H1 (cell line): ENCODE measurements around the gene EIF1AX. TPM values are rescaled to one million over a fixed set of nuclear protein-coding genes. Genes with fewer than 3 reads are reported as not detected.
A peak's percentile ranks its signal among the peaks of the same experiment; 100 is the strongest.

Experiments
- CTCF ChIA-PET: fragments of 300-600 bp; sonication (Branson Sonifier 250); formaldehyde crosslinking; loops from one replicate; lab custom pipeline; 2021; ENCODE audit not compliant: partially characterized antibody; lab: Charles Lee
- POLR2A ChIA-PET: fragments of 300-600 bp; sonication (Branson Sonifier 250); formaldehyde crosslinking; loops from one replicate; lab custom pipeline; 2021; ENCODE audit warnings: inconsistent platforms; ENCODE audit not compliant: partially characterized antibody; lab: Charles Lee
- DNase-seq, 2 experiments: peaks; one replicate each; pipeline versions ENCODE4 v3.0.0 to v3.0.0-alpha.2; 2010 to 2022; ENCODE audit warnings: low spot score in 2 of 2, low read depth in 1 of 2, mixed read lengths in 1 of 2
- FAIRE-seq: peaks from 2 replicates; lab custom pipeline; 2011; peaks lifted over from hg19 to GRCh38; lab: Jason Lieb, UNC
- H2AFZ ChIP-seq: 2 replicates; pipeline ENCODE4 v1.8.1; 2012; ENCODE audit warnings: low read length, inconsistent platforms
- H2AK5ac ChIP-seq: 2 replicates; pipeline ENCODE4 v1.6.1; 2013; ENCODE audit warnings: low read depth, low read length
- H2BK120ac ChIP-seq: replicated peaks from 2 replicates; pipeline ENCODE3; 2013; ENCODE audit warnings: low read depth, low read length, inconsistent platforms
- H2BK12ac ChIP-seq: 2 replicates; pipeline ENCODE4 v1.6.1; 2013; ENCODE audit warnings: low read depth, low read length
- H2BK15ac ChIP-seq: 2 replicates; pipeline ENCODE4 v1.6.1; 2013; ENCODE audit warnings: low read length
- H2BK20ac ChIP-seq: 2 replicates; pipeline ENCODE4 v1.6.1; 2013; ENCODE audit warnings: low read length
- H2BK5ac ChIP-seq: 2 replicates; pipeline ENCODE4 v1.6.1; 2013; ENCODE audit warnings: low read depth, low read length
- H3K14ac ChIP-seq: 2 replicates; pipeline ENCODE4 v1.6.1; 2013; ENCODE audit warnings: inconsistent platforms; ENCODE audit not compliant: insufficient read length
- H3K18ac ChIP-seq: 2 replicates; pipeline ENCODE4 v1.6.1; 2013; ENCODE audit warnings: low read length; ENCODE audit errors: extremely low read depth
- H3K23ac ChIP-seq: 2 replicates; pipeline ENCODE4 v1.6.1; 2013; ENCODE audit warnings: inconsistent platforms; ENCODE audit not compliant: insufficient read length
- H3K23me2 ChIP-seq: 2 replicates; pipeline ENCODE4 v1.6.1; 2013; ENCODE audit warnings: low read depth, low read length
- H3K27ac ChIP-seq: 2 replicates; pipeline ENCODE4 v1.6.1; 2011; ENCODE audit warnings: low read depth, low read length, inconsistent platforms
- H3K27me3 ChIP-seq, 4 experiments: replicated peaks in 1 of 4; 1 replicate in 1 of 4; 2 replicates in 3 of 4; pipeline versions ENCODE4 v1.6.1 to v1.8.1; 2011 to 2013; ENCODE audit warnings: low read length in 3 of 4, mild to moderate bottlenecking in 3 of 4, inconsistent platforms in 2 of 4, mixed read lengths in 2 of 4, moderate library complexity in 1 of 4; ENCODE audit not compliant: control insufficient read depth in 3 of 4, insufficient read depth in 3 of 4; ENCODE audit errors: extremely low read depth in 1 of 4
- H3K36me3 ChIP-seq, 4 experiments: 2 replicates each; pipeline versions ENCODE4 v1.6.1 to v1.8.1; 2011 to 2013; ENCODE audit warnings: mild to moderate bottlenecking in 4 of 4, low read length in 3 of 4, moderate library complexity in 2 of 4, control low read depth in 1 of 4, inconsistent platforms in 1 of 4; ENCODE audit not compliant: insufficient read depth in 4 of 4, control insufficient read depth in 2 of 4
- H3K4ac ChIP-seq: replicated peaks from 2 replicates; pipeline ENCODE3; 2013; ENCODE audit warnings: low read length, low read depth, mixed read lengths, inconsistent platforms; ENCODE audit not compliant: insufficient read length
- H3K4me1 ChIP-seq, 4 experiments: replicated peaks in 1 of 4; 1 replicate in 1 of 4; 2 replicates in 3 of 4; pipeline versions ENCODE4 v1.6.1 to v1.8.1; 2011 to 2013; ENCODE audit warnings: low read length in 3 of 4, inconsistent platforms in 2 of 4, mixed read lengths in 1 of 4; ENCODE audit not compliant: insufficient read depth in 4 of 4, control insufficient read depth in 3 of 4
- H3K4me2 ChIP-seq, 2 experiments: 2 replicates each; pipeline versions ENCODE4 v1.6.1 to v1.8.1; 2011 to 2013; ENCODE audit warnings: low read depth in 2 of 2, low read length in 2 of 2, control low read depth in 1 of 2, inconsistent platforms in 1 of 2, mild to moderate bottlenecking in 1 of 2; ENCODE audit not compliant: insufficient read depth in 1 of 2
- H3K4me3 ChIP-seq, 4 experiments: fragments of 200-600, 300-600 bp in 1 of 4; sonication (generic), shearing (Covaris generic), sonication (Bioruptor Twin) in 1 of 4; 2 replicates each; pipeline versions ENCODE4 v1.5.1 to v1.8.1; 2011 to 2016; ENCODE audit warnings: low read length in 4 of 4, low read depth in 3 of 4, control low read depth in 2 of 4, inconsistent platforms in 2 of 4, mild to moderate bottlenecking in 2 of 4, mixed read lengths in 1 of 4, moderate library complexity in 1 of 4; ENCODE audit not compliant: insufficient read depth in 2 of 4; ENCODE audit errors: extremely low read depth in 1 of 4
- H3K56ac ChIP-seq: replicated peaks from 2 replicates; pipeline ENCODE3; 2013; ENCODE audit warnings: low read depth, mild to moderate bottlenecking, mixed read lengths, low read length, inconsistent platforms; ENCODE audit not compliant: insufficient read length
- H3K79me1 ChIP-seq: 2 replicates; pipeline ENCODE4 v1.6.1; 2013; ENCODE audit warnings: low read depth, low read length, control low read depth
- H3K79me2 ChIP-seq, 2 experiments: 2 replicates each; pipeline versions ENCODE4 v1.6.1 to v1.8.1; 2012 to 2013; ENCODE audit warnings: low read length in 2 of 2, mild to moderate bottlenecking in 2 of 2, inconsistent platforms in 1 of 2; ENCODE audit not compliant: insufficient read depth in 2 of 2, control insufficient read depth in 1 of 2
- H3K9ac ChIP-seq, 4 experiments: replicated peaks in 1 of 4; 1 replicate in 1 of 4; 2 replicates in 3 of 4; pipeline versions ENCODE4 v1.6.1 to v1.8.1; 2011 to 2013; ENCODE audit warnings: low read depth in 3 of 4, low read length in 3 of 4, control low read depth in 2 of 4, mild to moderate bottlenecking in 2 of 4, moderate library complexity in 2 of 4, inconsistent platforms in 1 of 4; ENCODE audit errors: extremely low read depth in 1 of 4
- H3K9me3 ChIP-seq, 2 experiments: 2 replicates each; pipeline versions ENCODE4 v1.6.1 to v1.8.1; 2012 to 2013; ENCODE audit warnings: mild to moderate bottlenecking in 2 of 2, moderate library complexity in 2 of 2, control low read depth in 1 of 2, inconsistent platforms in 1 of 2, low read depth in 1 of 2, low read length in 1 of 2, mixed read lengths in 1 of 2; ENCODE audit not compliant: insufficient read depth in 2 of 2
- H4K20me1 ChIP-seq, 2 experiments: replicated peaks in 1 of 2; 2 replicates each; pipeline versions ENCODE3 to v1.8.1; 2011 to 2013; ENCODE audit warnings: inconsistent platforms in 2 of 2, low read length in 2 of 2, mild to moderate bottlenecking in 1 of 2; ENCODE audit not compliant: insufficient read depth in 2 of 2, control insufficient read depth in 1 of 2
- H4K5ac ChIP-seq: 2 replicates; pipeline ENCODE4 v1.6.1; 2013; ENCODE audit warnings: low read length, low read depth, mixed read lengths, inconsistent platforms; ENCODE audit not compliant: insufficient read length
- H4K8ac ChIP-seq: 2 replicates; pipeline ENCODE4 v1.8.0; 2013; ENCODE audit warnings: mild to moderate bottlenecking, moderate library complexity, low read length, inconsistent platforms; ENCODE audit not compliant: insufficient read depth; ENCODE audit errors: extremely low read depth
- H4K91ac ChIP-seq: replicated peaks from 2 replicates; pipeline ENCODE3; 2013; ENCODE audit warnings: low read length, mixed read lengths, inconsistent platforms; ENCODE audit not compliant: insufficient read length
- ASH2L ChIP-seq: fragments of 200-600, 300-600 bp; sonication (generic); IDR thresholded peaks from one replicate; pipeline ENCODE4 v1.7.1; 2017; ENCODE audit warnings: low read length
- CHD1 ChIP-seq: IDR thresholded peaks from 2 replicates; pipeline ENCODE4 v1.6.1; 2012; ENCODE audit warnings: low read depth, low read length, improper control_type of control experiment
- POLR2AphosphoS5 ChIP-seq: IDR thresholded peaks from 2 replicates; pipeline ENCODE4 v1.6.1; 2011; ENCODE audit warnings: low read depth, low read length
- RAD21 ChIP-seq, 2 experiments: IDR thresholded peaks in 1 of 2; conservative IDR thresholded peaks in 1 of 2; 2 replicates each; pipeline ENCODE4 v1.6.1; 2011; ENCODE audit warnings: low read depth in 2 of 2, low read length in 2 of 2, improper control_type of control experiment in 1 of 2, inconsistent platforms in 1 of 2, mild to moderate bottlenecking in 1 of 2, moderate library complexity in 1 of 2
- TAF1 ChIP-seq: IDR thresholded peaks from 2 replicates; pipeline ENCODE4 v1.6.1; 2011; ENCODE audit warnings: mild to moderate bottlenecking, low read depth, low read length
- WGBS, 2 experiments: shearing (Covaris generic) in 1 of 2; methylation state at CpG; one replicate each; pipeline versions ENCODE4 v1.1.6 to v1.1.7; 2013 to 2015; ENCODE audit warnings: low lambda C conversion rate in 2 of 2, mixed read lengths in 2 of 2, inconsistent platforms in 1 of 2, low coverage in 1 of 2, missing lambda C conversion rate in 1 of 2; ENCODE audit not compliant: insufficient replicate concordance in 2 of 2, insufficient coverage in 1 of 2, insufficient read length in 1 of 2; ENCODE audit errors: extremely low coverage in 1 of 2, missing lambda C conversion rate in 1 of 2; 5-methylcytosine and 5-hydroxymethylcytosine counted together
- long read RNA-seq, 2 experiments: library from RNA in 1 of 2; library from capped mRNA in 1 of 2; stranded (forward); transcript quantifications; one replicate each; pipeline ENCODE4 v2.0.0, GENCODE V29; 2021; ENCODE audit warnings: inconsistent platforms in 1 of 2
- polyA minus RNA-seq, 3 experiments: library from RNA; depleted of rRNA, polyadenylated mRNA; stranded (reverse); fragments of >200 nt; gene quantifications; 1 replicate in 2 of 3; 2 replicates in 1 of 3; pipeline ENCODE4 v1.2.3, GENCODE V29; 2011
- polyA plus RNA-seq, 7 experiments: library from polyadenylated mRNA; depleted of rRNA in 3 of 7; stranded (reverse) in 5 of 7; unstranded in 2 of 7; fragments of >200 nt in 5 of 7; fragments of 200-250 nt in 2 of 7; gene quantifications; 1 replicate in 5 of 7; 2 replicates in 1 of 7; 4 replicates in 1 of 7; pipeline versions ENCODE4 v1.2.1 to v1.2.3, GENCODE V29; 2011 to 2013; ENCODE audit warnings: missing spikeins in 2 of 7, mixed read lengths in 2 of 7
- total RNA-seq: library from RNA; stranded (reverse); fragmentation: NEBNext Ultra II Directional; extraction: Animal tissue kit (Norgen Biotek cat#: 25700); gene quantifications from 2 replicates; pipeline ENCODE4 v1.2.1, GENCODE V29; 2021

The EIF1AX gene, protein sequence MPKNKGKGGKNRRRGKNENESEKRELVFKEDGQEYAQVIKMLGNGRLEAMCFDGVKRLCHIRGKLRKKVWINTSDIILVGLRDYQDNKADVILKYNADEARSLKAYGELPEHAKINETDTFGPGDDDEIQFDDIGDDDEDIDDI
- total RNA-seq (173 and 175 TPM in 2 replicates), polyA plus RNA-seq (2011; rRNA removed) (15.5 and 34.0 TPM in 2 replicates), polyA minus RNA-seq (2011; rRNA and poly(A)+ RNA removed) (14.2 and 21.9 TPM in 2 replicates)
- polyA plus RNA-seq (2011; cell fraction: cytosol; rRNA removed) = 52.2 TPM
- polyA plus RNA-seq (2011; cell fraction: nucleus; rRNA removed) = 9.9 TPM
- polyA plus RNA-seq (2012, experiment 1 of 2) = 58.4 to 142 TPM (median 65.7 TPM) in 4 replicates
- polyA plus RNA-seq (2012, experiment 2 of 2) = 12.1 TPM
- polyA plus RNA-seq (2013, experiment 1 of 2) = 70.0 TPM
- 65.8 TPM for polyA plus RNA-seq (2013, experiment 2 of 2)
- polyA minus RNA-seq (2011; cell fraction: cytosol; rRNA and poly(A)+ RNA removed) = 119 TPM
- 72.3 TPM for polyA minus RNA-seq (2011; cell fraction: nucleus; rRNA and poly(A)+ RNA removed)
- long read RNA-seq, experiment 1, full-length matches to known transcripts = 130 of 306 reads
- long read RNA-seq, experiment 1, partial matches to known transcripts = 165 of 306 reads
- long read RNA-seq, experiment 1, other reads (novel, unspliced or antisense) = 11 of 306 reads
- long read RNA-seq, experiment 2, full-length matches to known transcripts = 224 of 269 reads
- long read RNA-seq, experiment 2, partial matches to known transcripts = 36 of 269 reads
- long read RNA-seq, experiment 2, other reads (novel, unspliced or antisense) = 9 of 269 reads

DNA sequence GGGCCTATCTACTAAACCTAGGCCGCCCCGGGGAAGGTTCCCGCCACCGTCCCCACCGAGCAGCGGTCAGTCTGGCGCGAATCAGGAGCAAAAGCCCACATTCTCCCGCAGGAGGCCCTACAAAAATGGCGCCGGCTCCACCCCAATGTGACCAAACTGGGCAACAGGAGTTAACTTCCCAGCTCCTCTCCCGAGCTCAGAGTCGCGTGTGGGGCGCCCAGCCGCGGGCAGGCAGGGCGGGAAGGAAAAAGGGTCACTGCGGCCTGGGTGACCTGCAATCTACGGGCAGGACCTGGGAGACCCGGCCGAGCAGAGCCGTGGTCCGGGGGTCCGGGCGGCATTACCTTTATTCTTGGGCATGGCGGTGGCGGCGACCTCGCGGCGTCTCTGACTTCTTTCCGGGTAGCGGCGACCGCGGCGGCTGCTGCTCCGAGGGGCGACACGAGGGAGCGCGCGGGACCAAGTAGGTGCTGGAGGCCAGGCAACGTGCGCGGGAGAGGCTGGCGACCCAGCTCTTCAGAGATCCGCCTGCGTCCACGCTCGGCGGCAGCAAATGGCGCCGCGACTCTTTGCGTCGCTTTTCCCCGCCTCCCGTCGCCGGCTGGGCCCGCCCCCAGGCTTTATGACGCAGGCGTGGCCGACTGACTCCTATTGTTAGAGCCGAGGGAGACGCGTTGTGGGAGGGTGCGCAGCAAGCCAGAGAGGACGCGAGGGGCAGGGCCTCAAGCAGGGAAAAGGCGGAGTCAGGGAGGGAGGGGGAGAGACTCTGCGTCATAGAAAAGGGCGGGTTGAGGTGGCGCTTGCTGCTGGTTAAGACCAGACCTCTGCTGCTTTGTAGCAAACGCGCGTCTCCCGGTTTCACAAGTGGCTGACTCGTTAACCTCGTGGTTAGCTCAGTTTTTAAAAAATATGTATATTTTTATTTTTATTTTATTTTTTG, at the start of gene EIF1AX:
EIF1AX (minus strand) TSS at position 558 of the 940 bp plus-strand sequence; CDS start at position 360, 198 bp downstream.
- peak within 1 kb of the TSS; percentile 90; the same call in 1 of the 2 replicates for H3K27ac ChIP-seq
- TF ChIP-seq ASH2L = peak; percentile 20
- TF ChIP-seq RAD21 (IDR thresholded peaks at IDR 0.05 in 1 of 2, conservative IDR thresholded peaks at IDR 0.05 in 1 of 2; ENCODE audit: low read depth in 2 of 2, low read length in 2 of 2) = no peak
- TF ChIP-seq POLR2AphosphoS5 = peak; percentile 82
- peak; percentile 92 for TF ChIP-seq TAF1
- TF ChIP-seq CHD1 = no peak

More for the DNA sequence above, at the start of gene EIF1AX:
- Histone ChIP-seq H3K27me3 (no peaks in the 10 kb centered on the region), H2BK20ac (no peak within 1 kb of the TSS), H3K4me1 (no peaks in the 10 kb centered on the region), H3K18ac (no peak within 1 kb of the TSS; the same call in 1 of the 2 replicates), H3K9ac (peak within 1 kb of the TSS; percentile 85 to 95 (median 92)), H2BK12ac (no peak within 1 kb of the TSS), H2BK5ac (peak within 1 kb of the TSS; percentile 75; the same call in 1 of the 2 replicates), H3K4ac (no peak within 1 kb of the TSS), H4K5ac (no peak within 1 kb of the TSS), H2BK120ac (no peak within 1 kb of the TSS), H3K4me2 (peak within 1 kb of the TSS; percentile 55 to 66), H2BK15ac (no peak within 1 kb of the TSS), H3K9me3 (no peaks in the 10 kb centered on the region), H3K23ac (no peak within 1 kb of the TSS), H3K23me2 (no peaks in the 10 kb centered on the region), H2AK5ac (no peak within 1 kb of the TSS), H3K79me2 (peaks cover 6 to 38% of the 10 kb centered on the region in 2 experiments), H3K4me3 (peak within 1 kb of the TSS; percentile 75 to 99 (median 89)), H2AFZ (no peak within 1 kb of the TSS), H3K79me1 (no peaks in the 10 kb centered on the region), H3K36me3 (peaks cover 0 to 37% (median 7%) of the 10 kb centered on the region in 4 experiments; a peak in 6 of 8 replicates), H4K91ac (no peak within 1 kb of the TSS), H3K14ac (no peak within 1 kb of the TSS), H3K56ac (peak within 1 kb of the TSS; percentile 53), H4K8ac (peak within 1 kb of the TSS; percentile 95; the same call in 1 of the 2 replicates), H4K20me1 (peaks cover 3 to 5% of the 10 kb centered on the region in 2 experiments)
- WGBS, 2 experiments = 6% methylated on average over 29 of the region's 82 CpGs; no CpG with 5 or more reads in 1 of the 2 experiments
- POLR2A ChIA-PET = interaction anchor here (0.8 to 2.0 kb wide), 8 partner anchors 9 to 221 kb away, joined by 3 to 6 read pairs (median 4); no protein-coding TSS in a partner anchor
- no peak for FAIRE-seq
- DNase-seq = peak; percentile 85 to 90
- CTCF ChIA-PET = interaction anchor here (1.5 kb wide), 1 partner anchor 74 kb away, joined by 3 read pairs; no protein-coding TSS in a partner anchor
